ENCODE results near the gene PTPRG.

Gene PTPRG

GRCh38 chr3:61896251-61896650 is 334.9 kb downstream of the PTPRG start:
- H3K27me3 ChIP-seq (ENCODE audit: control insufficient read depth, low read length) = no peaks in the 10 kb centered on the region
- peak overlapping the region; percentile 51; the same call in 1 of the 2 replicates for H3K4me3 ChIP-seq (ENCODE audit: low read length)
- H3K36me3 ChIP-seq (ENCODE audit: control insufficient read depth, low read length) = 0 out of 2 replicates have a peak, but pooled peaks cover 2% of the 10 kb centered on the region
- TF ChIP-seq CTCF (IDR thresholded peaks at IDR 0.05; ENCODE audit: low read depth, low read length, poor library complexity, severe bottlenecking) (no peak), EZH2phosphoT487 (IDR thresholded peaks at IDR 0.05; ENCODE audit: borderline replicate concordance, low read length) (no peak)
- peaks cover 20% of the 10 kb centered on the region for H3F3A ChIP-seq (ENCODE audit: control insufficient read depth, insufficient read depth)
- H3K79me2 ChIP-seq (ENCODE audit: control insufficient read depth, low read length) = no peaks in the 10 kb centered on the region
- no peaks in the 10 kb centered on the region for H3K9me3 ChIP-seq (ENCODE audit: control insufficient read depth, insufficient read depth, low read length)
- H3K4me2 ChIP-seq (ENCODE audit: low read length) = peak overlapping the region; percentile 76
- H3K27ac ChIP-seq (ENCODE audit: low read depth, low read length) = peak overlapping the region; percentile 90
- peaks cover 55% of the 10 kb centered on the region for H3K4me1 ChIP-seq (ENCODE audit: control insufficient read depth, low read length)
- H3K9me2 ChIP-seq (replicated peaks; ENCODE audit: control insufficient read depth, low read length) = no peaks in the 10 kb centered on the region
- H4K20me1 ChIP-seq (ENCODE audit: control insufficient read depth, insufficient read depth, low read depth, low read length) = no peaks in the 10 kb centered on the region

- H3K27me3 ChIP-seq (ENCODE audit: control insufficient read depth, low read length) = no peaks in the 10 kb centered on the region
- no peak for TF ChIP-seq EZH2phosphoT487 (IDR thresholded peaks at IDR 0.05; ENCODE audit: borderline replicate concordance, low read length)
- no peak for TF ChIP-seq CTCF (IDR thresholded peaks at IDR 0.05; ENCODE audit: low read depth, low read length, poor library complexity, severe bottlenecking)
- H3K4me2 ChIP-seq (ENCODE audit: low read length) = no peak overlapping the region
- no peak overlapping the region for H3K4me3 ChIP-seq (ENCODE audit: low read length)
- H3K9me2 ChIP-seq (replicated peaks; ENCODE audit: control insufficient read depth, low read length) = no peaks in the 10 kb centered on the region
- H3K79me2 ChIP-seq (ENCODE audit: control insufficient read depth, low read length) = no peaks in the 10 kb centered on the region
- H3K36me3 ChIP-seq (ENCODE audit: control insufficient read depth, low read length) = 0 out of 2 replicates have a peak, but pooled peaks cover 2% of the 10 kb centered on the region
- H3K9me3 ChIP-seq (ENCODE audit: control insufficient read depth, insufficient read depth, low read length) = no peaks in the 10 kb centered on the region
- H3K27ac ChIP-seq (ENCODE audit: low read depth, low read length) = no peak overlapping the region
- no peaks in the 10 kb centered on the region for H4K20me1 ChIP-seq (ENCODE audit: control insufficient read depth, insufficient read depth, low read depth, low read length)
- H3F3A ChIP-seq (ENCODE audit: control insufficient read depth, insufficient read depth) = peaks cover 20% of the 10 kb centered on the region
- H3K4me1 ChIP-seq (ENCODE audit: control insufficient read depth, low read length) = peaks cover 51% of the 10 kb centered on the region
These were observed 336.5 kb downstream of the PTPRG start for GRCh38 chr3:61897848-61898247.

- H3K4me1 ChIP-seq (ENCODE audit: control insufficient read depth, low read length) = peaks cover 50% of the 10 kb centered on the region
- no peak overlapping the region for H3K27ac ChIP-seq (ENCODE audit: low read depth, low read length)
- no peaks in the 10 kb centered on the region for H4K20me1 ChIP-seq (ENCODE audit: control insufficient read depth, insufficient read depth, low read depth, low read length)
- no peak for TF ChIP-seq EZH2phosphoT487 (IDR thresholded peaks at IDR 0.05; ENCODE audit: borderline replicate concordance, low read length)
- H3K4me3 ChIP-seq (ENCODE audit: low read length) = no peak overlapping the region
- peaks cover 11% of the 10 kb centered on the region for H3F3A ChIP-seq (ENCODE audit: control insufficient read depth, insufficient read depth)
- no peaks in the 10 kb centered on the region for H3K79me2 ChIP-seq (ENCODE audit: control insufficient read depth, low read length)
- no peak overlapping the region for H3K4me2 ChIP-seq (ENCODE audit: low read length)
- H3K36me3 ChIP-seq (ENCODE audit: control insufficient read depth, low read length) = 0 out of 2 replicates have a peak, but pooled peaks cover 2% of the 10 kb centered on the region
- H3K9me3 ChIP-seq (ENCODE audit: control insufficient read depth, insufficient read depth, low read length) = no peaks in the 10 kb centered on the region
- no peaks in the 10 kb centered on the region for H3K9me2 ChIP-seq (replicated peaks; ENCODE audit: control insufficient read depth, low read length)
- no peaks in the 10 kb centered on the region for H3K27me3 ChIP-seq (ENCODE audit: control insufficient read depth, low read length)
These were observed 338.5 kb downstream of the PTPRG start for GRCh38 chr3:61899700-61900462.

DNA sequence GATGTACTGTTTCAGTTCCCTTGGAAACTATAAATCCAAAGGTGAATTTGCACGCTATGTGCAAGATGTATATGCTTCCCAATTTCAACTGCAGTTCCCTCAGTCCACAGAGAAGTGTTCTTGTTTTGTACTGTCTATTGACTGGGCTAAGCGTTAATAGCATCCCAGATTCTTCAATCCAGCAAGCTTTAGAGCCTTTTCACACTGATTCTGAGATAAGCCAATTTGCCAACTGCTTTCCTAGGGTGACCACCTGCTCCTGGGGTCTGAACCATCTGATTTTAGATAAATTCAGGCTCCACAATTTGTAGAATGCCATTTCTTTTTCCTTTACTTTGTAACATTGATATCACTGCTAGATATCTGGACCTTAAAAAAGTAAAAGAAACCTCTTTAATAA is 340.1 kb downstream of the PTPRG start:
- TF ChIP-seq CTCF (IDR thresholded peaks at IDR 0.05; ENCODE audit: low read depth, low read length, poor library complexity, severe bottlenecking) (no peak), EZH2phosphoT487 (IDR thresholded peaks at IDR 0.05; ENCODE audit: borderline replicate concordance, low read length) (no peak)
- no peaks in the 10 kb centered on the region for H3K79me2 ChIP-seq (ENCODE audit: control insufficient read depth, low read length)
- no peaks in the 10 kb centered on the region for H3K27me3 ChIP-seq (ENCODE audit: control insufficient read depth, low read length)
- H4K20me1 ChIP-seq (ENCODE audit: control insufficient read depth, insufficient read depth, low read depth, low read length) = no peaks in the 10 kb centered on the region
- no peak overlapping the region for H3K27ac ChIP-seq (ENCODE audit: low read depth, low read length)
- H3K4me2 ChIP-seq (ENCODE audit: low read length) = no peak overlapping the region
- H3K4me3 ChIP-seq (ENCODE audit: low read length) = no peak overlapping the region
- H3K4me1 ChIP-seq (ENCODE audit: control insufficient read depth, low read length) = peaks cover 34% of the 10 kb centered on the region
- H3K9me2 ChIP-seq (replicated peaks; ENCODE audit: control insufficient read depth, low read length) = no peaks in the 10 kb centered on the region
- H3K9me3 ChIP-seq (ENCODE audit: control insufficient read depth, insufficient read depth, low read length) = no peaks in the 10 kb centered on the region
- H3K36me3 ChIP-seq (ENCODE audit: control insufficient read depth, low read length) = no peaks in the 10 kb centered on the region
- H3F3A ChIP-seq (ENCODE audit: control insufficient read depth, insufficient read depth) = no peaks in the 10 kb centered on the region

Data from DOHH2 (cell line).